Measurements from ENCODE around the gene TLK2. TPM values are rescaled to one million over a fixed set of nuclear protein-coding genes. Genes with fewer than 3 reads are reported as not detected.
A peak's percentile ranks its signal among the peaks of the same experiment; 100 is the strongest.

Gene TLK2
- total and polyA plus RNA-seq, 12 donors = 9.2 to 41.9 (median 31.5) TPM

- Histone ChIP-seq H3K9me3 (no peaks in the 10 kb centered on the region), H3K27ac (peak overlapping the region in 7 of 10 donors; percentile 31 to 71 (median 60)), H3K27me3 (no peaks in the 10 kb centered on the region), H3K36me3 (peaks cover 0 to 85% (median 33%) of the 10 kb centered on the region in 9 donors), H3K4me3 (no peak overlapping the region), H3K4me1 (peaks cover 0 to 22% (median 7%) of the 10 kb centered on the region in 9 donors)
- DNase-seq = peak in 1 of 2 donors; percentile 12
- WGBS, 2 donors = 58 to 63% methylated on average over 7 of the region's 7 CpGs
- TF ChIP-seq CTCF (IDR thresholded peaks at IDR 0.05) = no peak
- intact Hi-C loops (cut with DNase I) = loop anchor here in 1 of 10 donors (10.0 kb wide), 1 partner anchor 392 kb away; the partner anchor contains the start of gene TANC2
- peak in 4 of 8 donors; percentile 19 to 85 (median 78) for ATAC-seq
These were observed 94.3 kb downstream of the TLK2 start for GRCh38 chr17:62572888-62573401.

- ATAC-seq (no peak), DNase-seq (no peak)
- Histone ChIP-seq H3K9me3 (no peaks in the 10 kb centered on the region), H3K36me3 (peaks cover 0 to 85% (median 38%) of the 10 kb centered on the region in 9 donors), H3K4me1 (peaks cover 0 to 22% (median 7%) of the 10 kb centered on the region in 9 donors), H3K27me3 (no peaks in the 10 kb centered on the region), H3K27ac (peak overlapping the region in 7 of 10 donors; percentile 31 to 71 (median 60)), H3K4me3 (no peak overlapping the region)
- intact Hi-C loops (cut with DNase I) = loop anchor here in 1 of 10 donors (10.0 kb wide), 1 partner anchor 391 kb away; the partner anchor contains the start of gene TANC2
- no peak for TF ChIP-seq CTCF (IDR thresholded peaks at IDR 0.05)
These were observed 95.0 kb downstream of the TLK2 start for GRCh38 chr17:62573480-62574117.

GRCh38 chr17:62576382-62576781, 97.8 kb downstream of the TLK2 start:
- Histone ChIP-seq H3K9me3 (no peaks in the 10 kb centered on the region), H3K4me3 (no peak overlapping the region), H3K27me3 (no peaks in the 10 kb centered on the region), H3K27ac (no peak overlapping the region), H3K4me1 (peaks cover 0 to 22% (median 7%) of the 10 kb centered on the region in 9 donors), H3K36me3 (peaks cover 0 to 85% (median 38%) of the 10 kb centered on the region in 9 donors)
- WGBS, 2 donors = 95 to 96% methylated on average over 1 of the region's 1 CpG
- TF ChIP-seq CTCF (IDR thresholded peaks at IDR 0.05) = no peak
- intact Hi-C loops (cut with DNase I) = loop anchor here in 1 of 10 donors (10.0 kb wide), 1 partner anchor 388 kb away; the partner anchor contains the start of gene TANC2
- DNase-seq = no peak
- no peak for ATAC-seq

GRCh38 chr17:62578757-62579487, 100.3 kb downstream of the TLK2 start:
- intact Hi-C loops (cut with DNase I) = loop anchor here in 1 of 10 donors (10.0 kb wide), 1 partner anchor 386 kb away; the partner anchor contains the start of gene TANC2
- ATAC-seq (no peak), DNase-seq (no peak)
- Histone ChIP-seq H3K4me1 (peaks cover 0 to 8% (median 0%) of the 10 kb centered on the region in 9 donors), H3K36me3 (peaks cover 0 to 99% (median 39%) of the 10 kb centered on the region in 9 donors), H3K27ac (no peak overlapping the region), H3K9me3 (no peaks in the 10 kb centered on the region), H3K27me3 (no peaks in the 10 kb centered on the region), H3K4me3 (no peak overlapping the region)
- TF ChIP-seq CTCF (IDR thresholded peaks at IDR 0.05) = no peak
- 83 to 93% methylated on average over 2 of the region's 2 CpGs for WGBS, 2 donors
